ENCODE measurements around the gene UBXN4. TPM values are rescaled to one million over a fixed set of nuclear protein-coding genes. Genes with fewer than 3 reads are reported as not detected.

The UBXN4 gene
- total RNA-seq, 1 donor from 2014 or later, result 56.1 TPM

- ATAC-seq (no peak), DNase-seq (no peak)
- intact Hi-C loops (cut with micrococcal nuclease), result no loop called here
These were observed 91.2 kb downstream of the UBXN4 start for GRCh38 chr2:135832891-135833290.

Other genes with a start within 250 kb of the UBXN4 start
- gene ZRANB3, start 210.6 kb upstream of the UBXN4 start, total RNA-seq, result 2.7 TPM
- 17.7 TPM for gene R3HDM1, start 210.4 kb upstream of the UBXN4 start, total RNA-seq
- gene LCT, start 95.3 kb downstream of the UBXN4 start, total RNA-seq, result not detected
- 4.1 TPM for gene MCM6, start 134.6 kb downstream of the UBXN4 start, total RNA-seq
- gene DARS1, start 243.8 kb downstream of the UBXN4 start, total RNA-seq, result 62.0 TPM

All from left ventricle myocardium superior (tissue), 1 donor.